Activated CD4-positive, alpha-beta T cell treated with anti-CD3 and anti-CD28 coated beads, Interleukin-2, amount 10 ng/mL, durations not matched to agents 24 days and 14 days (primary cell): ENCODE results near the gene MON1A. TPM values are rescaled to one million over a fixed set of nuclear protein-coding genes. Genes with fewer than 3 reads are reported as not detected.
"Not testable (repeated sequence)": the region's sequence is repeated elsewhere in the genome, so short reads cannot be mapped to it uniquely, and the experiment has no call there.

Experiments
- DNase-seq: peaks from one replicate; pipeline ENCODE4 v3.0.0; 2022
- H3K27ac Mint-ChIP-seq: one replicate; pipeline ENCODE4 v1.8.0; 2022; ENCODE audit warnings: mild to moderate bottlenecking, mixed read lengths
- H3K27me3 Mint-ChIP-seq: one replicate; pipeline ENCODE4 v1.8.0; 2022; ENCODE audit warnings: mixed read lengths
- H3K36me3 Mint-ChIP-seq: one replicate; pipeline ENCODE4 v1.8.0; 2022; ENCODE audit warnings: low read depth, mild to moderate bottlenecking, mixed read lengths
- H3K4me1 Mint-ChIP-seq: one replicate; pipeline ENCODE4 v1.8.0; 2021; ENCODE audit warnings: mixed read lengths
- H3K4me3 Mint-ChIP-seq: one replicate; pipeline ENCODE4 v1.8.0; 2022; ENCODE audit warnings: mild to moderate bottlenecking, moderate library complexity, mixed read lengths
- H3K9me3 Mint-ChIP-seq: one replicate; pipeline ENCODE4 v1.8.0; 2021; ENCODE audit warnings: mixed read lengths
- intact Hi-C: fragments of 100-400 bp; cut with micrococcal nuclease; formaldehyde crosslinking; loops from one replicate; pipeline ENCODE4 v1.15.1; 2023
- total RNA-seq: library from RNA; stranded (reverse); gene quantifications from 2 replicates; pipeline ENCODE4 v1.2.3, GENCODE V29; 2022

MON1A gene
- total RNA-seq, 1 donor from 2014 or later, result 15.1 TPM

DNA sequence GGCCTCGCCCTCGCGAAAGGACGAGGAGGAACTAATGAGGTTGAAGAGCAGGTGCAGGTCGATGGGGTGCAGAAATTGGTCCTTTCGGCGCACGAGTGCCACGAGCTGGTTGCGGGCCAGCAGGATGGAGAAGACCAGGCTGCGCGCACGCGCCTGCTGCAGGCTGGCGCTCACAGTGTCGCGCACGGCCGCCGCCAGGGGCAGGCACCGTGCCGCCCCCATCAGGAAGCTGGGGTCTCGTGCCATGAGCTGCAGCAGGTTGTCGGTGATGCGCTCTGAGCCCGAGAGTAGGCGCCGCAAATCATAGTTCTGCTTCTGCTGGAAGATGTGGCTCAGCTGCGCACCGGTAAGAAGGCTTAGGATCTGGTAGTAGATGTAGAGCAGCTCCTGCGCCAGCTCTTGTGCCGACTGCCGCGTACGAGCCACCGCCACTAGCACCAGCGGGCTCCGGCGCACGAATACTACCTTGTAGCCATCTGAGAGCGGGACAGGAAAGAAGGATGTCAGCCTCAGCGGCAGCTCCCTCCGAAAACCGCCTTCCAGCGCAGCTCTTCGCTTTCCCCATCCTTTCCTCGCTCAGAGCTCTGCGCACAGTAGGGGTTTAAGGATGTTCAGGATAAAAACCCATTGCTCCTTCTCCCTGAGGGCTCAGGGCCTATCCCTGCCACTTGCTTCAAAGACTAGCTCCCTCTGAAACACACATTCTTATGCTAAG lies 19.0 kb downstream of the MON1A start:
- H3K36me3 Mint-ChIP-seq, result peaks cover 13% of the 10 kb centered on the region
- peaks cover 14% of the 10 kb centered on the region for H3K4me1 Mint-ChIP-seq
- no peaks in the 10 kb centered on the region for H3K27me3 Mint-ChIP-seq
- intact Hi-C loops, result no loop called here
- no peak overlapping the region for H3K27ac Mint-ChIP-seq
- H3K4me3 Mint-ChIP-seq, result no peak overlapping the region
- no peaks in the 10 kb centered on the region for H3K9me3 Mint-ChIP-seq
- DNase-seq, result no peak

DNA sequence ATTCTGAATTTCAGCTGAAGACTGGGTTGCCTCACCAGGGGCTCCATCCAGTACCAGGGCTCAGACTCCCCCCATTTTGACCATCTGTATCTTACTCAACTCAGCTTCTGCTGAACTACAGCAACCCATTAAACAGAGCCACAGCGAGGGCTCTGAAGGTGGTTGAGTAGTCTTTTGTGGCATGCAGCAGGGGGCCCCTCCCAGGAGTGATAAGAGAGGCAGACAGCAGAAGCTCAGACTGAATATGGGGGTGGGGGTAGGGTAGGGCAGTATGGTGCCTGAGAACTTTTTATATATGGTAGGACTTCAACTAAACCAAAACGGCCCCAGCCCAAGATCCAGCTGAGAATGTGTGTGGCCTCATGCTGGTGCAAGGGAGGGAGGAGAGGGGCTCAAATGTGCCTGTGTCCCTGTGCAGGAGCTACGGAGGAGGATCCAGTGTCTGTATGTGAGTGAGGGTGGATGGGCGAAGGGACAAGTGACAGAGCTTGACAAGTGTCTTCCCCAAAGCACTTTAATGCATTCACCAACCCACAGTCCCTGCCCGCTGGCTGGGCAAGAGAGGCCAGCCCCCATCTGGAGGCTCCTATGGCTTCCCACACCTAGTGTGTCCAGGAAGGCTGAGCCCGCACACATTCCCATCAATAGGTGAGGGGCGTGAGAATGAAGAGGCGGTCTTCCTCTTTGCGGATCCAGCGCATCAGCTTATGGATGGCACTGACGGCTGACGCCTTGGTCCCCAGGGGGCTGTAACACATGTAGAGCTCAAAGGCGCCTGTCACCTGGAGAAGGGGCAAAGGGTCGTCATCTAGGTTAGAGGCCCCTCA lies 21.0 kb downstream of the MON1A start:
- peaks cover 13% of the 10 kb centered on the region for H3K36me3 Mint-ChIP-seq
- H3K27me3 Mint-ChIP-seq, result no peaks in the 10 kb centered on the region
- no peak for DNase-seq
- intact Hi-C loops, result no loop called here
- H3K4me3 Mint-ChIP-seq, result no peak overlapping the region
- no peak overlapping the region for H3K27ac Mint-ChIP-seq
- no peaks in the 10 kb centered on the region for H3K9me3 Mint-ChIP-seq
- H3K4me1 Mint-ChIP-seq, result peaks cover 27% of the 10 kb centered on the region

DNA sequence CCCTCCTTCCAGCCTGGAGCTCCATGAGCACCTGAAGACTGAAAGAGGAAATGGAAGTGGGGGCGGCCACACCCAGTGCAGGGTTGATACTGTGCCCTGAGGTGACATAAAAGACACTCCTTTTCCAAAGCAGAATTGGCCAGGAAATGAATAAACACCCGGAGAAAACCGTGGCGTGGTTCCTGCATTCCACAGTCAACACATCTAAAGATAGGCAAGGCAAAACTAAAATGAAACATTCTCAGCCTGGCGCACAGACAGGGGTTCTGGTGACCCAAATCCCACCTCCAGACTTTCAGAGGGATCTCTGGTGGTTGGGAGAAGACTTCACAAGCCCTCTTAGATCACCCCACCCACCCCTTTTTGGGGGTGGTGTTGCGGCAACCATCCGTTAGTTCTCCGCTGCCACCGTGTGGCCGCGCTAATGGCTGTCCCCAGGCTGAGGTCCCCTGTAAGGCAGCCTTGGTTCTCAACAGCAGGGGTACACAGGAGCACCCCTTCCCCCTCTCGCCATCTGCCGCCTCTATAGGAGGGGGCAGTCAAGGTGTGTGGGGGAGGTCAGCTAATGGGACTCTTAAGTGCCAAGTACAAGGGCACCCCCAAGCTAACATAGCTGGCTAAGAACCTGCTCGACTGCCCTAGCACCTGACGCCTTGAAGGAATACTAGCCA lies 23.4 kb downstream of the MON1A start:
- no peaks in the 10 kb centered on the region for H3K9me3 Mint-ChIP-seq
- peak; percentile 85 for DNase-seq
- H3K36me3 Mint-ChIP-seq, result peaks cover 8% of the 10 kb centered on the region
- peak overlapping the region; percentile 73 for H3K4me3 Mint-ChIP-seq
- no peaks in the 10 kb centered on the region for H3K27me3 Mint-ChIP-seq
- peaks cover 30% of the 10 kb centered on the region for H3K4me1 Mint-ChIP-seq
- peak overlapping the region; percentile 80 for H3K27ac Mint-ChIP-seq
- intact Hi-C loops, result loop anchor here (1.0 to 2.0 kb wide), 2 partner anchors 39 to 104 kb away; no protein-coding TSS in a partner anchor

DNA sequence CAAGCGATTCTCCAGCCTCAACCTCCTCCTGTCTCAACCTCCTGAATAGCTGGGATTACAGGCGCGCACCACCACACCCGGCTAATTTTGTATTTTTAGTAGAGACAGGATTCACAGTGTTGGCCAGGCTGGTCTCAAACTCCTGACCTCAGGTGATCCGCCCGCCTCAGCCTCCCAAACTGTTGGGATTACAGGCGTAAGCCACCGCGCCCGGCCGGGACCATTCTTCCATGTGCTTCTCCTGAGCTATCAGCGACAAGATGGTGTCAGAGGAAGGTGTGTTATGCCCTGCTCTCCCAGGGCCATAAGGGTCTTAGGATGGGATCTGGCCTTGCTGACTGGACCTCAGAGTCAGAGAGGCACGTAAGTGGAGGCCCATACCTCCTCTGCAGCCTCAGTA lies 25.2 kb downstream of the MON1A start:
- DNase-seq, H3K9me3 Mint-ChIP-seq, H3K27me3 Mint-ChIP-seq, H3K36me3 Mint-ChIP-seq, intact Hi-C loops: not testable (repeated sequence)
- H3K27ac Mint-ChIP-seq, result peak overlapping the region; percentile 90
- peak overlapping the region; percentile 89 for H3K4me3 Mint-ChIP-seq
- H3K4me1 Mint-ChIP-seq, result peaks cover 31% of the 10 kb centered on the region

DNA sequence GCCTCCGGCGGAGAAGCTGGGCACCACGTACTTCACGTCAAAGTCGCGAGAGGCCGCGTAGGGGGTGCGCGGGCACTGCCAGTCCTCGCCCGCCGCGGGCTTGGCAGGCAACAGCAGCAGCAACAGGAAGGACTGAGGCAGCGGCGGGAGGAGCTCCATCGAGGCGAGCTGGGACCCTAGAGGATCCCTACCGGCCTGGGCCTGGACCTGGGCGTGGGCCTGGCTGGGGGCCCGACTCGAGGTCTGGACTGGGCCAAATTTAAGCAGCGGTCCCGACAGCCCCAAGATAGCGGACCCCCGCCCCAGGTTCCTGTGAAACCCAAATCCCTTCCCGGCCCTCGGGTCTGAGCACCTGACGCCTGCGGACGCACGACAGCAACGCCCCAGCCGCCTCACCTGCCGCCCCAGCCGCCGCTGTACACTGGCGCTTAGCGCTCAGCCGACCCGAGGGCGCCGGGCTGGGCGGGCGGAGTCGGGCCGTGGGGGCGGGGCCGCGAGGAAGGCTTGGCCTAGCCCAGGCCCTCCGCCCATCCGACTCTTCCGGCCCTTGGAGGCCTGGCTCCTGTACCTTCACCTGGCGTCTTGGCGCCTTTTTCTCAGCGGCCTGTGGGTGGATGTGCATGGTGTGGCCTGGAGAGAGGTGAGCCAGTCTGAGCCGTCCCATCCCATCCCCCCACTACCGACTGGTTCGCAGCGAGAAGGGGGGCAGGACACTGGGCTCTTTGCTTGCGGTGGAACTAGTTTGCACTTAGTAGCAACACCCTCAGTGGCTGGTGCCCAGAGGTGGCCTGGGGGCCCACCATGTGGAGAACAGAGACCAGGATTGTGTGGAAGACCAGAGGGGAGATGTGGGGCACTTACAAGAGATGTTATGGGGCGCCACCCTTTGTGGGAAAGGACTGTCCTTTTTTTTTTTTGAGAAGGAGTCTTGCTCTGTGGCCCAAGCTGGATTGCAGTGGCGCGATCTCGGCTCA lies 25.9 kb downstream of the MON1A start, which contains the start of gene MST1R:
Gene MST1R, minus strand, starts transcription at position 423 of the 974 bp plus-strand sequence. Its CDS starts 264 bp downstream, at position 159.
- no peaks in the 10 kb centered on the region for H3K27me3 Mint-ChIP-seq
- intact Hi-C loops, result no loop called here
- H3K27ac Mint-ChIP-seq, result peak within 1 kb of the TSS; percentile 90
- H3K4me3 Mint-ChIP-seq, result peak within 1 kb of the TSS; percentile 89
- peaks cover 31% of the 10 kb centered on the region for H3K4me1 Mint-ChIP-seq
- H3K36me3 Mint-ChIP-seq, result peaks cover 1% of the 10 kb centered on the region
- DNase-seq, result peak; percentile 98
- H3K9me3 Mint-ChIP-seq, result no peaks in the 10 kb centered on the region

DNA sequence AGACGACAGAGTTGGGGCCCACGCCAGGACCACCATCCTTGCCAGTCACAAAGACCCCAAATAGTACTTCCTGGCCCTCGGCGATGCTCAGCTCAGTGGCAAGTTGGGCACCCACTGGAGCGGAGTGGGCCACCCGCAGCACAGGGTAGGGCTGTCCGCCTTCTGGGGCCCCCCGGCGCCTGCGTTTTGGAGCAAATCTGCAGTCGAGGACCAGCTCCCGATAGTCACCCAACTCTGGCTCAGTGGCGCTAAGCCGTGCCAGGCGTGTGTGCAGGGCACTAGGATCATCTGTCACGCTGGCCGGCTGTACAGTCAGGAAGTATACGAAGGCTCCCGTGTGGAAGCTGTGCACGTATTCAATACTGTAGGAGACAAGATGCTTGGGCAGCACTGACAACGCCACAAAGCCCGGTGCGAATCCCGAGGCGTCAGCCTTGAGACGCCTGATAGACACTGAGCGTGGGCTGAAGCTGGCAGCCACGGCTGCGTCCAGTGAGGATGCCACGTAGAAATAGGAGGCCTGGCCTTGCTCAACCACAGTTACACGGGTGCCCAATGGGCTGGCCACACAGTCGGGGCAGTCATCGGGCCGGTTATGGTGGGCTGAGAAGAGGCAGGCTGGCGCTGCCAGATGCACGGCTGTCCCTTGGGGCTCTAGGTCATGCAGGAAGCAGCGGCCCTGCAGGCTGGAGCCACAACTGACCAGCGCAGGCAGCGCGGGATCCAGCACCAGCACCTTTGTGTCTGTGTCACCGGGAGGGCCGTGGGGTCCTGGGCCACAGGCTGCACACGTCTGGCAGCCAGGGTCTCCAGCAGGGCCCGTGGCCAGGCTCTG lies 26.9 kb downstream of the MON1A start:
- peak overlapping the region; percentile 89 for H3K4me3 Mint-ChIP-seq
- H3K27ac Mint-ChIP-seq, result no peak overlapping the region
- no peak for DNase-seq
- no peaks in the 10 kb centered on the region for H3K36me3 Mint-ChIP-seq
- no peaks in the 10 kb centered on the region for H3K27me3 Mint-ChIP-seq
- peaks cover 31% of the 10 kb centered on the region for H3K4me1 Mint-ChIP-seq
- H3K9me3 Mint-ChIP-seq, result no peaks in the 10 kb centered on the region
- intact Hi-C loops, result no loop called here

DNA sequence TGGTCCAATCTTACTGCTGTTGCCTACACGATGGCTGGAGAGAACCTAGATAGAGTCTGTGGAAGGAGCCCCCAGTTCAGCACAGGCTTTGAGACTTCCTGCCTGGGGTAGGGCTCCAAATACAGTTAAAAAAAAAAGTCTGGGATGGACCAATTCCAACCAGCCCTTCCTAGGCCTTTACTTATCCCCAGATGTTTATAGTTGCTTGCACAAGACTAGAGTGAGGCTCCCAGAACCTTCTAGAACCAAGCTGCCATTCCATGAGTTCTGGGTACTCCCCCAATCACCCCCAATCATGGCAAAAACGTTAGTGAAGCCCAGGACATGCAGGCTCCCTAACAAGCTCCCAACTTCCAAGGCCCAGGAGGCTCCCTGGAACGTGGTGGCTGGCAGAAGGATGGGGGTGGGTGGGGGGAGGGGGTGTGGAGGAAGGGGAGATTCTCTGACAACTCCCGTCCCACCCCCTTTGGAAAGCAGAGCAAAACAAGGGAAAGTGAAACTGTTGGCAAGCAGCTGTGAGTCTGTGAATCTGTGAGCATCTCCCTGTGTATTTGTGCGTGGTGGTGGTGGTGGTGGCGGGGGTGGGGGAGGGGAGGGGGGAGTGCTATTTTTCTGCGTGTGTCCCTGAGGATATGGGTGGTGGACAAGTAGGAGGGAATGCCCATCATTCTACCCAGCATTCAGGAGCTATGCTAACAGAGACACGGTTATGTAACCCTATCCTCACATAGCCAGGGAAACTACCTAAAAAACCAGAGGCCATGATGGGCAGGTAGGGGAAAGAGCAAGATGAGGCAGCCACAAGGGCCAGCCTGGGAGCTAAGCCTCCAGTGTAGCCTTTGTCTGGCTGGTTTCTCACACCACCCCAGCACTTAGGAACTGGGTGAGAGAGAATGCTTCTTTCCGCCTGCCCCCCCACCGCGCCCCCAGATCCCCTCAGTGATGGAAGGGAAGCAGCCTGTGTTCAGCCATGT lies 28.0 kb downstream of the MON1A start:
- H3K27ac Mint-ChIP-seq, result no peak overlapping the region
- intact Hi-C loops, result no loop called here
- no peaks in the 10 kb centered on the region for H3K27me3 Mint-ChIP-seq
- H3K9me3 Mint-ChIP-seq, result no peaks in the 10 kb centered on the region
- H3K36me3 Mint-ChIP-seq, result no peaks in the 10 kb centered on the region
- H3K4me3 Mint-ChIP-seq, result no peak overlapping the region
- DNase-seq, result peak; percentile 67
- peaks cover 28% of the 10 kb centered on the region for H3K4me1 Mint-ChIP-seq

DNA sequence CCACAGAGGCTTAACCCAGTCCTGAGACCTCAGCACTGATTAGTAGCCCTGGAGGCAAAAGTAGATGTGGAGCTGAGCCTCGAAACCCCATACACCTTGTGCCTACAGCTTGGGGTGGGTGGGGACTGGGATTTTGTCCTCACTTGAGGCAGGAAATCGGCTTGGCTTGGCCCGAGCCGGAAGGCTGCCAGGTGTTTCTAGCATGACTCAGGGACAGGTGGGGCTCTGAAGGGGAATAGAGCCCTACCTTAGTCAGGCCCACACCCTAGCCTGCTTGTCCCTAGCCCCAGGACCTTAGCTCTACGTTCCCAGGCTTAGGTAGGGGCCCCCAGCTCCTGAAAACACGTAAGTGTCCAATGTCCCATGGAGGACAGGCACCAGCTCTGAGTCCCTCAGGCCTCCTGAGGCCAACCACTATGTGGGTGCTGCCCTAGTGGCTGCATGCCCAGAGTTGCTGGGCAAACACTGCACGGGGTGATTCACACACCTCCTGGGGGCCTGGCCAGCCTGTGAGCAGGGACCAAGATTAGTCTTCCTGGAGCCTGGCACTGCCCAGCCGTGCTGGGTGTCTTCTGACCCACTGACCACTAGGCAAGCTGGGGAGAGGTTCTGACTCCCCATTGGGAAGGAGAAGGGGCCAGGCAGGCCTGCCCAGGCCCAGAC lies 29.0 kb downstream of the MON1A start:
- H3K27ac Mint-ChIP-seq, result no peak overlapping the region
- no peaks in the 10 kb centered on the region for H3K27me3 Mint-ChIP-seq
- intact Hi-C loops, result no loop called here
- no peaks in the 10 kb centered on the region for H3K9me3 Mint-ChIP-seq
- H3K4me1 Mint-ChIP-seq, result peaks cover 17% of the 10 kb centered on the region
- H3K4me3 Mint-ChIP-seq, result no peak overlapping the region
- H3K36me3 Mint-ChIP-seq, result no peaks in the 10 kb centered on the region
- no peak for DNase-seq

DNA sequence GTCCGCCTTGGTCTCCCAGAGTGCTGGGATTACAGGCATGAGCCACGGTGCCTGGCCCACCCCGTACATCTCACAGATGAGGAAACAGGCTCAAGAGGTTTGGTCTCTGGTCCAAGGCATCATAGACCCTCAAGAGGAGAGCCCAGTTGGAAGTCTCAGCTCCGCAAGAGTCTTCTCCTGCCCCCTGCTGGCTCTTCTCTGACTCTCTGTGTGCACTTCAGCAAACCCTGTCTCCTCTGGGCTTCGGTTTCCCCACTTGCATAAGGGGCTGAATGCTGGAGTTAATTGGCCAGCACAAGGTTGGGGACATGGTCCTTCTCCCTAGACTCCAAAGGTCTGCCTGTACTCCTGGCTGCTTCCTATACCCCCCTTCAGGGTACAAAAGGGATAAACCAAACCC lies 29.8 kb downstream of the MON1A start:
- no peak for DNase-seq
- intact Hi-C loops, result no loop called here
- Mint-ChIP-seq H3K4me3 (no peak overlapping the region), H3K9me3 (no peaks in the 10 kb centered on the region), H3K36me3 (no peaks in the 10 kb centered on the region), H3K27me3 (no peaks in the 10 kb centered on the region), H3K4me1 (peaks cover 14% of the 10 kb centered on the region), H3K27ac (no peak overlapping the region)

DNA sequence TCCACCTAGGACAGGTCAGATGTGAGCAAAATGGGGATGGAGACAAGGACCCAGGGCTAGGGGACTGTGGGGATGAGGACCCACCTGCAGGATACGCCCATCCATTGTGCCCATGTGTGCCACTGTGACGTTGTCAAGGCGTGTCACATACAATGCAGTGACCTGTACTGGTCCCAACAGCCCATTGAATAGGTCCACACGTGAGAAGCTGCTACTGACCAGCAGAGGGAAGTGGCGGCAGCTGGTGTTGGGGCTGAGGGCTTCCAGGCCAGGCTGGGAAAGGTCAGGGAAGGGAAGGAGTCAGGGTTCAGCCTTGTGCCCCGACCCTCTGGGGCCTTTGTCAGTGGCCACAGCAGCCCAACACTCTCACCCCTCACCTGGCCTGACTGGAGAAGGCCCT lies 30.6 kb downstream of the MON1A start:
- Mint-ChIP-seq H3K4me3 (no peak overlapping the region), H3K27ac (no peak overlapping the region), H3K4me1 (peaks cover 6% of the 10 kb centered on the region), H3K36me3 (no peaks in the 10 kb centered on the region), H3K9me3 (no peaks in the 10 kb centered on the region), H3K27me3 (no peaks in the 10 kb centered on the region)
- intact Hi-C loops, result no loop called here
- no peak for DNase-seq

DNA sequence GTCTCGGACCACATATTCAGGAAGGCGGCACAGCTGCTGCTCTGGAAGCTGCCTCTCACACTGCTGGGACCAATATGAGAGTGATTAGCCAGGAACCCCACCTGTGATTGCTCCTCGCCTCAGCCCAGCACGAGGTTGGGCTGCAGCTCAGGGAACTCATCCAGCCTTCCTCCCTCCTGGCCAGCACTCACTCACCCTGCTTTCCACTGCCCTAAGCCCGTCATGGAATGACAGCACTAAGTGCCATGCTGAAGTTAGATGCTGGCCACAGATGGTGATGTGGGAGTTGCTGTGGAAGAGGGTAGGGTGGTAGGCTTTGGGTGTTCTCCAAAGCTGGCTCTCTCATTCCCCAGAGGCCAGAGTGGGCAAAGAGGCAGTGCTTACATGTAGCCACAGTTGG lies 33.3 kb downstream of the MON1A start:
- Mint-ChIP-seq H3K27ac (no peak overlapping the region), H3K9me3 (no peaks in the 10 kb centered on the region), H3K36me3 (no peaks in the 10 kb centered on the region), H3K4me3 (no peak overlapping the region), H3K27me3 (no peaks in the 10 kb centered on the region), H3K4me1 (peaks cover 3% of the 10 kb centered on the region)
- intact Hi-C loops, result no loop called here
- DNase-seq, result no peak
